ENCODE measurements around the gene IRX3.
"Not testable (repeated sequence)": the region's sequence is repeated elsewhere in the genome, so short reads cannot be mapped to it uniquely, and the experiment has no call there.

Gene IRX3

GRCh38 chr16:54273566-54273965, 13.0 kb downstream of the IRX3 start:
- no peak for DNase-seq

- DNase-seq: no peak
Observed at GRCh38 chr16:54270711-54271110, 15.9 kb downstream of the IRX3 start.

- DNase-seq: no peak
Observed at GRCh38 chr16:54269461-54269860, 17.1 kb downstream of the IRX3 start.

GRCh38 chr16:54268766-54269165, 17.8 kb downstream of the IRX3 start:
- DNase-seq: no peak

GRCh38 chr16:54268340-54268739, 18.2 kb downstream of the IRX3 start:
- no peak for DNase-seq

- no peak for DNase-seq
Observed at GRCh38 chr16:54266363-54266955, 20.1 kb downstream of the IRX3 start.

GRCh38 chr16:54265575-54266107, 20.9 kb downstream of the IRX3 start:
- DNase-seq: no peak

DNA sequence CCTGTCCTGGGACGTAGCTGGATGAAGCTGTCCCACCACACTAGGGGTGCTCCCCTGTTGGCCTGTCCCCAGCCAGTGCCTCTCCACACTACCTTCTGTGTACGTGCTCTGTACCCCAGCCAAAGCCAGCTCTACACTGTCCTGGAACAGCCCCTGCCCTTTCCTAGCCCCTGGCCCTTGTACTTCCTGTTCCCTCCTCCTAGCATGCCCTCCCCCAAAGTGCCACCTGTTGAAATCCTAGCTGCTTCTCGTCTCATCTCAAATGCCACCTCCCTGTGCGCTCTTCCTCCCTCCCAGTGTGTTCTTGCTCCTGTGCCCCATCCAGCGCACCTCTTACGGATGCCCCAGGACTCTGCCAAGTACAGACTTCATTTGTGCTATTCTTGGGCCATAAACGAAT, 33.5 kb downstream of the IRX3 start:
- DNase-seq: no peak

- DNase-seq: no peak
Observed at GRCh38 chr16:54248863-54249710, 37.5 kb downstream of the IRX3 start.

DNA sequence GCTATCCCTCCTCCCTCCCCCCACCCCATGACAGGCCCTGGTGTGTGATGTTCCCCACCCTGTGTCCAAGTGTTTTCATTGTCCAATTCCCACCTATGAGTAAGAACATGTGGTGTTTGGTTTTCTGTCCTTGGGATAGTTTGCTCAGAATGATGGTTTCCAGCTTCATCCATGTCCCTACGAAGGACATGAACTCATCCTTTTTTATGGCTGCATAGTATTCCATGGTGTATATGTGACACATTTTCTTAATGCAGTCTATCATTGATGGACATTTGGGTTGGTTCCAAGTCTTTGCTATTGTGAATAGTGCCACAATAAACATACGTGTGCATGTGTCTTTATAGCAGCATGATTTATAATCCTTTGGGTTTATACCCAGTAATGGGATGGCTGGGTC, 38.9 kb downstream of the IRX3 start:
- not testable (repeated sequence) for DNase-seq

DNA sequence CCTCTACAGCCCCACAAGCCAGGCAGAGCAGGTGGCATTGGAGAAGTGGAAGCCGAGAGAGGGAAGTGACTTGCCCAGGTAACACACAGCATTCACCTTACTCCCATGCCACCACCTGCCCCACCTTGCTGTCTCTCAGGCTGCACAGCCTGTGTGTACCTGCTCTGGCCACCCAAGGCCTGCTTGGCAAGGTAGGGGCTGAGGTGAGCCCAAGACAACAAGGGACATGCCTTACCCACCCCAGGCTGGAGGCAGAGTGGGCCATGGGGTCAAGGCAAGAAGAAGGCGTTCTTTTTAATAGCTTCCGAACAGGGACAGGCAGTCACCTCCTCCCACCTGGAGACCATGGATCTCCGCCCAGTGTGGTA, 40.1 kb downstream of the IRX3 start:
- DNase-seq: no peak

GRCh38 chr16:54245788-54246453, 40.7 kb downstream of the IRX3 start:
- no peak for DNase-seq

DNA sequence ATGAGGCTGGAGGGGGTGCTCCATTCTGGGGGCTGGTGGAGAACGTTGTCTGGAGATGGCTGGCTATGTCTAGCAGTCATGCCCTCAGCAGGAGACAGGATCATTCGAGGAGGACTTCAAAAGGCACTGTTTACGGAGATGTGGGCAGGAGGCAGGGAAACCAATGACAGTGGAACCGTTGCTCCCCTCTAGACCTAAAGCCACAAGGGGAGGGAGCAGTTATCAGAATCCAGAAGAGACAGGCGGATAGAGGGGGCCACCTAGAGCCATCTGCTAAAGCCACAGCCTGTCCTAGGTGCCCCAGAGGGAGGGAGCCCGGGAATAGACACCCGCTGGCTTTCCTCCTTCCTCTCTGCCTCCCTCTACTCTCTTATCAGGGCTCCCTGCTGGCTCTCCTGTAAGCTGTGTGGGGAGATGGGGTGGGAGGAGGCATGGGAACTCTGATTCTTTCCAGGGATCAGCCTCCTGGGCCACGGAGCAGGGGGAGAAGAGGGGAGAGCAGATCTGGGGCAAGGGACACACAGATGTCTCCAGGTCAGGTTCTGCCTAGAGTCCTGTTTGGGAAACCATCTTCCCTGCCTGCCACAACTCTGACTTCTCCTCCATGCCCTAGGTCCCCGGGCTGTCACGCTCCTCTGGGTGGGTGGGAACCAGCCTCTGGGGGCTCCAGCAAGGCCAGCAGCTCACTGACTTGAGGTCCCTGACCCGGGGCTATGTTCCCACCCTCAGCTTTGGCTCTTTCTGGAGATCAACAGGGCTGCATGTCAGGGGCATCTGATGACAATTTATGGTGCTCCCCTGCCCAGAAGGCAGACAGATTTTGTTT, 42.3 kb downstream of the IRX3 start:
- no peak for DNase-seq

DNA sequence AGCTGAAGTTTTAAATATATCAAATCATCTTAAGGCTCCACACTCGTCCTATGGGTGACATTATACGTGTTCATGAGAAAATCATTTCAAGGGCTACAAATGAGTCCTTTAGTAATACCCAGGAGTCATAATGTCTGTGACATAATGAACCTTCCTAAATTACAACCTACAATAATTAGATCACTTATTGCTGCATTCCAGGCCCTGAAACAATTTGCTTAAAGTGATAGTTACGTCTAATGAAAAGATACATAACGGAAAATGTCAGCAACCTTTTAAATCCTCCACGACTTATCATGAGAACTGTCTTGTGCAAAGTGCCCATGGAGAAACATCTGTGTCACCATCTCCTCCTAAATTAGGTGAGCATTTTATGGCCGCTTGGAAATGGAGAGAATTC, 43.4 kb downstream of the IRX3 start:
- DNase-seq: no peak

DNA sequence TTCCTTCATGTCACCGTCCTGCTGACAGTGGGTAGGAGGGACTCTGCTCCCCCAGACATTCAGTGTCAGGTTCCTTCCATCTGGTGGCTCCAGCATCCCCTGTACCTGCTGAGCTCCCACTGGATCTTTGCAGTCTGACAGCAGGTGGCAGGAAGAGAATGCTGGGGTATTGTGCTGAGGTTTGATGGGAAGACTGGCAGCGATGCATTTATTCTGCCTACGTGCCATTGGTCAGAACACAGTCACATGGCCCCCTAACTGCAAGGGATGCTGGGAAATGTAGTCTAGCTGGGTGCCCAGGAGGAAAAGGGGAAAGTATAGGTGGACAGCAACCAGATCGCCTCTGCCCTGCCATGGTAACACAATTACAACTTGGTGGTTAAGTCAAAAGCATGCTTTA, 44.4 kb downstream of the IRX3 start:
- DNase-seq: no peak

- DNase-seq: no peak
Observed at GRCh38 chr16:54241525-54241924, 45.1 kb downstream of the IRX3 start.

DNA sequence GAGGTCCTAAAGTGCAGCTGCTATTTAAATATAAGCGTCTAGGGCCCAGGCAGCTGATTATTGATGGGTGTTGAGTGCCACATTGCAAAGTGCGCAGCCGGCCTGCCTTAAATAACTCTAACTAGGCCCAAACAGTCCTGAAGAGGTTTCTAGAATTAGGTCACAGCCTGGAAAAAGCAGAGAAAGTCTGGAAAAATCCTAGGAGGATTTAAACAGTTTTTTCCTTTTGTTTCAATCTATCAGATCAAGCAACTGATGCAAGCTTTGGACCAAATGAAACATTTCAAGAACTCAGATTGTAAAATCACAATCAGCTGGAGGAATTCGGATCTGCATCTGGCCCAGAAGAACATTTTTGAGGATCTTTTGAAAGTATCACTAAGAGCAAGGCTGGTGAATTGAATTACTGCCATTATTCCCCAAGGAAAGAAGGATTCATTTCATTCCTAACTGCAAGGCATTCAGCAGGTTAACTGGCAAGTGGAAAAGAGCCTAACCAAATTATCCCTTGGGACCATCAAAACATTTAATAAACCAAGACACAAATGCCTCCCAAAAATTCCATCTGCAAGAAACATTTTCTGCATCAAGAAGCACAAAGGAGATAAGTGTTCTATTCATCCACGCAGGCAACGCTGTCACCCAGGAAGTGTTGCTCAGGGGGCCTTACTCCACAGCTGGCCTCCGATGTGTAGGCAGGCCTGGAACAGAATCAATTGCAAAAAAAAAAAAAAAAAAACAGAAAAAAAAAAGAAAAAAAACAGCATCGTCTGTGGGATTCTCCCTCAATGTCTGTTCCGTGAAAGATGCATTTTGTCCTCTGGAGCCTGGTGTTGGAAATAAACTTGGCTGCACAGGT, 46.1 kb downstream of the IRX3 start:
- DNase-seq: no peak

- no peak for DNase-seq
Observed at GRCh38 chr16:54239456-54239855, 47.1 kb downstream of the IRX3 start.

DNA sequence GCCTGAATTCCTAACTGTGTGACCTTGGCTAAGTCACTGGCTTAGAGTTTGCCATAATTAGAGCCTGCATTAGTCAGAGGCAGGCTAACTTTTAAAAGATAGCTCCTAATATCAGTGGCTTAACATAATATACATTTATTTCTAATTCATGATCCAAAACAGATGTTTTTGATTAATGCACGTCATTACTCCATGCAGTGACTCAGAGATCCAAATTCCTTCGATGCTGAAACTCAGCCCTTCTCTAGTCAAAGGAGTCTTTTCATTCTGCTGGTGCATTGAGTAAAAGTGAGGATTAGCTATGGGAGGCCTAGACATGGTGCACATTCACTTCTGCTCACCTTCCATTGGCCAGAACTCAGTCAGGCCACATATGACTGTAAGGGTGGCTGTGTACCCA, 49.8 kb downstream of the IRX3 start:
- DNase-seq: no peak

DNA sequence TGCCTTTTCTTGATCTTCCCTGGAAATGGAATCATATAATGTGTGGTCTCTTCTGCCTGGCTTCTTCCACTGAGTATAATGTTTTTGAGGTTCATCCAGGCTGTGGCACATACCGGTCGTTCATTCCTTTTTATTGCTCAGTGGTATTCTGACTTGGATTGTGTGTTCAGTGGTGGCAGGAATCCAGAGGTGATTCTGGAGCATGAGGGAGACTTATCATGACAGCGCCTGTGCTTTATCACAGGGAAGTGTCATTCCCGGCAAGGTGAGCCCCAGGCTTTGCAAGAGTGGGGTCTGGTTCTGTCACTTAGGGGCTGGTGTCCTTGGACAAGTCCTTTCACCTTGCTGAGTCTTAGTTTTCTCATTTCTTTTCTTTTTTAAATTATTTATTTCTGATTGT, 53.0 kb downstream of the IRX3 start:
- no peak for DNase-seq
